ENCODE results near the gene LCAT. TPM values are rescaled to one million over a fixed set of nuclear protein-coding genes. Genes with fewer than 3 reads are reported as not detected.
A peak's percentile ranks its signal among the peaks of the same experiment; 100 is the strongest.

Gene LCAT
- polyA plus RNA-seq, 1 donor (not counting 4 experiments of a cell fraction or from before 2014, with no cell fraction given): 6.5 TPM

DNA sequence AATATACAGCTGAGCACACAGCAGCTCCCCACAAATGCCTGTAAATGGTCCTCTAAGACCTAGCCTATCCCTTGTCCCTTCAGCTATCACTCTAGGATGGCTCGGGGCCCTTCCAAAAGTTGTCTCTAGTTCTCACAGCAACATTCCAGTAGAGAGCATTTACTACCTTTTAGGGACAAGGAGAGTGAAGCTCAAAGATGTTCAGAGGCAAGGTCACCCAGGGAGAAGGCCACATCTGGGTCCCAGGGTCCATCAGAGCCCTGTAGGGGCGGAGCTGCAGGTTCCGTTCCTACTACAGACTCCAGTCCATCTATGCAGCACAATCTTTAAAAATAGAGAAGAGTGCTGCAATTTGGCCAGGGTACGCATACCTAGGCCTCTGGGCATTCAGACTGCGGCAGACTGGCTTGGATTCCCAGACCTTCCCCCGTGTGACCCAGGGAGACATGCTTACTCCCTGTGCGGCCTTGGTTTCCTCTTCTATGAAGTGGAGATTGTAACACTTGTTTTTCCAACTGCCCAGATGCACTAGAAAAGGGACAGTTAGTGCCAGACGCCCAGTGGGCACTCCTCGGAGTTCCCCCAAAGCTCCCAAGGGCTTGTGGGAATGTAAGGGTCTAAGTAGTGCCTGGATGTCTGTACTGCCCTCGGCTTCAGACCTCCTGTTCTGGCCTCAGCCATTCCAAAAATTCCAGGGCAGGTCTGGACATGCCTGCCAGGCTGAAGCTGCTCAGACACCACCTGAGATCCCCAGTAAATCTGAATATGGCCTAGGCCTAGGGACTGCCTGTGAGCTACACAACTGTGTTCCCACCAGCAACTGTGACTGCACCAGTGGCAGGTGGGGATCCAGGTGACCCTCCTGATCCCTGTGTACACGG is 22.0 kb upstream of the LCAT start:
- Histone ChIP-seq H3K4me2 (ENCODE audit: control insufficient read depth, extremely low read depth, insufficient read depth, low read depth, low read length) (peak overlapping the region; percentile 83), H4K20me1 (ENCODE audit: control insufficient read depth, extremely low read depth, insufficient read depth, low read length) (peaks cover 7% of the 10 kb centered on the region), H3K79me2 (ENCODE audit: control insufficient read depth, insufficient read depth, low read length) (peaks cover 38% of the 10 kb centered on the region), H3K9me1 (ENCODE audit: control insufficient read depth, extremely low read depth, insufficient read depth, low read length) (peaks cover 7% of the 10 kb centered on the region), H3K4me3 (ENCODE audit: control insufficient read depth in 2 of 3, extremely low read depth in 1 of 3, insufficient read depth in 2 of 3, low read depth in 1 of 3, low read length in 3 of 3) (peak overlapping the region; percentile 64 to 91 (median 73)), H3K4me1 (ENCODE audit: control insufficient read depth, extremely low read depth, insufficient read depth, low read length) (peaks cover 70% of the 10 kb centered on the region), H3K9ac (ENCODE audit: control insufficient read depth, extremely low read depth, insufficient read depth, low read length) (peak overlapping the region; percentile 94), H3K36me3 (ENCODE audit: control insufficient read depth in 2 of 2, extremely low read depth in 1 of 2, insufficient read depth in 2 of 2, low read length in 2 of 2) (peaks cover 4 to 30% of the 10 kb centered on the region in 2 experiments), H3K9me3 (ENCODE audit: control insufficient read depth, low read depth, low read length) (no peaks in the 10 kb centered on the region), H3K27ac (ENCODE audit: control insufficient read depth, insufficient read depth, low read length) (peak overlapping the region; percentile 89), H3K27me3 (ENCODE audit: control insufficient read depth, extremely low read depth, insufficient read depth, low read length) (no peaks in the 10 kb centered on the region), H2AFZ (ENCODE audit: control insufficient read depth, low read length) (no peak overlapping the region)
- peak; percentile 64 for DNase-seq (ENCODE audit: low read depth, low spot score)
- TF ChIP-seq, protein P1, sequence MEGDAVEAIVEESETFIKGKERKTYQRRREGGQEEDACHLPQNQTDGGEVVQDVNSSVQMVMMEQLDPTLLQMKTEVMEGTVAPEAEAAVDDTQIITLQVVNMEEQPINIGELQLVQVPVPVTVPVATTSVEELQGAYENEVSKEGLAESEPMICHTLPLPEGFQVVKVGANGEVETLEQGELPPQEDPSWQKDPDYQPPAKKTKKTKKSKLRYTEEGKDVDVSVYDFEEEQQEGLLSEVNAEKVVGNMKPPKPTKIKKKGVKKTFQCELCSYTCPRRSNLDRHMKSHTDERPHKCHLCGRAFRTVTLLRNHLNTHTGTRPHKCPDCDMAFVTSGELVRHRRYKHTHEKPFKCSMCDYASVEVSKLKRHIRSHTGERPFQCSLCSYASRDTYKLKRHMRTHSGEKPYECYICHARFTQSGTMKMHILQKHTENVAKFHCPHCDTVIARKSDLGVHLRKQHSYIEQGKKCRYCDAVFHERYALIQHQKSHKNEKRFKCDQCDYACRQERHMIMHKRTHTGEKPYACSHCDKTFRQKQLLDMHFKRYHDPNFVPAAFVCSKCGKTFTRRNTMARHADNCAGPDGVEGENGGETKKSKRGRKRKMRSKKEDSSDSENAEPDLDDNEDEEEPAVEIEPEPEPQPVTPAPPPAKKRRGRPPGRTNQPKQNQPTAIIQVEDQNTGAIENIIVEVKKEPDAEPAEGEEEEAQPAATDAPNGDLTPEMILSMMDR (optimal IDR thresholded peaks at IDR 0.05 in 1 of 3, IDR thresholded peaks at IDR 0.05 in 1 of 3, conservative IDR thresholded peaks at IDR 0.05 in 1 of 3; ENCODE audit: extremely low read depth in 1 of 3, insufficient read depth in 2 of 3, low read length in 3 of 3): no peak
- no peak for TF ChIP-seq EZH2 (IDR thresholded peaks at IDR 0.05; ENCODE audit: low read length)
- peak; percentile 71 for FAIRE-seq
- dilution Hi-C loops (cut with MboI; ENCODE audit: extremely low pct_ligation_motif_present, low sequenced_read_pairs): no loop called here

GRCh38 chr16:67964477-67965131 is 20.7 kb upstream of the LCAT start:
- Histone ChIP-seq H3K9me1 (ENCODE audit: control insufficient read depth, extremely low read depth, insufficient read depth, low read length) (peaks cover 8% of the 10 kb centered on the region), H3K4me1 (ENCODE audit: control insufficient read depth, extremely low read depth, insufficient read depth, low read length) (peaks cover 83% of the 10 kb centered on the region), H3K27me3 (ENCODE audit: control insufficient read depth, extremely low read depth, insufficient read depth, low read length) (no peaks in the 10 kb centered on the region), H3K4me3 (ENCODE audit: control insufficient read depth in 2 of 3, extremely low read depth in 1 of 3, insufficient read depth in 2 of 3, low read depth in 1 of 3, low read length in 3 of 3) (no peak overlapping the region), H4K20me1 (ENCODE audit: control insufficient read depth, extremely low read depth, insufficient read depth, low read length) (peaks cover 9% of the 10 kb centered on the region), H3K36me3 (ENCODE audit: control insufficient read depth in 2 of 2, extremely low read depth in 1 of 2, insufficient read depth in 2 of 2, low read length in 2 of 2) (peaks cover 17 to 42% of the 10 kb centered on the region in 2 experiments), H3K9ac (ENCODE audit: control insufficient read depth, extremely low read depth, insufficient read depth, low read length) (no peak overlapping the region), H3K27ac (ENCODE audit: control insufficient read depth, insufficient read depth, low read length) (no peak overlapping the region), H3K79me2 (ENCODE audit: control insufficient read depth, insufficient read depth, low read length) (peaks cover 46% of the 10 kb centered on the region), H3K9me3 (ENCODE audit: control insufficient read depth, low read depth, low read length) (no peaks in the 10 kb centered on the region), H2AFZ (ENCODE audit: control insufficient read depth, low read length) (no peak overlapping the region), H3K4me2 (ENCODE audit: control insufficient read depth, extremely low read depth, insufficient read depth, low read depth, low read length) (peak overlapping the region; percentile 4)
- FAIRE-seq: peak; percentile 5
- dilution Hi-C loops (cut with MboI; ENCODE audit: extremely low pct_ligation_motif_present, low sequenced_read_pairs): no loop called here
- DNase-seq (ENCODE audit: low read depth, low spot score): no peak
- TF ChIP-seq, protein P1 (optimal IDR thresholded peaks at IDR 0.05 in 1 of 3, IDR thresholded peaks at IDR 0.05 in 1 of 3, conservative IDR thresholded peaks at IDR 0.05 in 1 of 3; ENCODE audit: extremely low read depth in 1 of 3, insufficient read depth in 2 of 3, low read length in 3 of 3): no peak
- TF ChIP-seq EZH2 (IDR thresholded peaks at IDR 0.05; ENCODE audit: low read length): no peak
